LNCaP clone FGC (cell line): ENCODE measurements around the gene PITPNM3.
A peak's percentile ranks its signal among the peaks of the same experiment; 100 is the strongest.

Source experiments
- DNase-seq: peaks from one replicate; pipeline ENCODE4 v3.0.0-alpha.2; 2011; ENCODE audit warnings: low read depth
- H3K4me3 ChIP-seq: 2 replicates; pipeline ENCODE4 v1.5.1; 2011; ENCODE audit warnings: mild to moderate bottlenecking, low read depth, low read length, control low read depth
- CTCF ChIP-seq: IDR thresholded peaks from 2 replicates; pipeline ENCODE4 v1.5.1; 2012; ENCODE audit warnings: mild to moderate bottlenecking; ENCODE audit not compliant: control insufficient read depth, insufficient read depth; ENCODE audit errors: extremely low read depth

PITPNM3 gene

GRCh38 chr17:6458460-6458950, 97.8 kb downstream of the PITPNM3 start:
- DNase-seq = no peak
- H3K4me3 ChIP-seq = no peak overlapping the region
- no peak for TF ChIP-seq CTCF

GRCh38 chr17:6457688-6458459, 98.5 kb downstream of the PITPNM3 start:
- no peak for DNase-seq
- H3K4me3 ChIP-seq = no peak overlapping the region
- no peak for TF ChIP-seq CTCF

- no peak for DNase-seq
- no peak overlapping the region for H3K4me3 ChIP-seq
- TF ChIP-seq CTCF = no peak
Observed at GRCh38 chr17:6456914-6457687, 99.3 kb downstream of the PITPNM3 start.

- no peak for TF ChIP-seq CTCF
- no peak overlapping the region for H3K4me3 ChIP-seq
- DNase-seq = no peak
Observed at GRCh38 chr17:6456321-6456720, 100.0 kb downstream of the PITPNM3 start.

- TF ChIP-seq CTCF = no peak
- H3K4me3 ChIP-seq = peak overlapping the region; percentile 28; the same call in 1 of the 2 replicates
- DNase-seq = peak; percentile 38
Observed at GRCh38 chr17:6455321-6455705, 101.0 kb downstream of the PITPNM3 start.

GRCh38 chr17:6454495-6455320, 101.6 kb downstream of the PITPNM3 start:
- TF ChIP-seq CTCF = no peak
- peak overlapping the region; percentile 28; the same call in 1 of the 2 replicates for H3K4me3 ChIP-seq
- DNase-seq = no peak
